Left lobe of liver (tissue), 2 donors: ENCODE measurements around the gene SLC17A4. TPM values are rescaled to one million over a fixed set of nuclear protein-coding genes. Genes with fewer than 3 reads are reported as not detected.
"Not testable (repeated sequence)": the region's sequence is repeated elsewhere in the genome, so short reads cannot be mapped to it uniquely, and the experiment has no call there.

Experiments used
- ATAC-seq: fragments of 200-7000 bp; cut with Tn5 transposase; one replicate; pipeline ENCODE4 v1.9.1; 2020; ENCODE audit warnings: mild to moderate bottlenecking, moderate library complexity
- DNase-seq: peaks from one replicate; pipeline ENCODE4 v3.0.0-alpha.2; 2020; ENCODE audit warnings: low spot score
- total RNA-seq: library from RNA; stranded (reverse); gene quantifications from one replicate; pipeline ENCODE4 v1.2.1, GENCODE V29; 2021
- donor health status: DM: no; HTN: no; CAD: no; lungs with moderate emphysema.
- donor health status: DM: no; HTN: yes; CAD: no.

Gene SLC17A4
- total RNA-seq, 1 donor from 2014 or later = 19.2 TPM

GRCh38 chr6:25748601-25749517, 5.7 kb upstream of the SLC17A4 start:
- ATAC-seq, DNase-seq: not testable (repeated sequence)

GRCh38 chr6:25749837-25750236, 4.7 kb upstream of the SLC17A4 start:
- no peak for ATAC-seq
- DNase-seq = no peak

GRCh38 chr6:25750906-25751305, 3.6 kb upstream of the SLC17A4 start:
- DNase-seq (no peak), ATAC-seq (no peak)

GRCh38 chr6:25753079-25753478, 1.5 kb upstream of the SLC17A4 start:
- DNase-seq = no peak
- ATAC-seq = no peak

- ATAC-seq (no peak), DNase-seq (no peak)
Measured at GRCh38 chr6:25755483-25755882, 941 bp downstream of the SLC17A4 start.

GRCh38 chr6:25756382-25757363, 2.1 kb downstream of the SLC17A4 start:
- DNase-seq = peak; percentile 52
- ATAC-seq = peak; percentile 81

GRCh38 chr6:25757936-25758642, 3.5 kb downstream of the SLC17A4 start:
- peak; percentile 36 for ATAC-seq

GRCh38 chr6:25764611-25765010, 10.1 kb downstream of the SLC17A4 start:
- ATAC-seq = no peak
- no peak for DNase-seq

More at GRCh38 chr6:25757936-25758642, 3.5 kb downstream of the SLC17A4 start:
- peak; percentile 47 for DNase-seq

- DNase-seq (no peak), ATAC-seq (no peak)
Measured at GRCh38 chr6:25768566-25768965, 14.0 kb downstream of the SLC17A4 start.

GRCh38 chr6:25769983-25770382, 15.4 kb downstream of the SLC17A4 start:
- DNase-seq = no peak
- ATAC-seq = peak; percentile 53

- ATAC-seq (no peak), DNase-seq (no peak)
Measured at GRCh38 chr6:25774120-25774715, 19.7 kb downstream of the SLC17A4 start.

- DNase-seq = no peak
- no peak for ATAC-seq
Measured at GRCh38 chr6:25777031-25777430, 22.5 kb downstream of the SLC17A4 start.

GRCh38 chr6:25777856-25778649, 23.5 kb downstream of the SLC17A4 start:
- DNase-seq (no peak), ATAC-seq (no peak)

GRCh38 chr6:25781134-25781533, 26.6 kb downstream of the SLC17A4 start:
- DNase-seq (no peak), ATAC-seq (no peak)

GRCh38 chr6:25787428-25787827, 32.9 kb downstream of the SLC17A4 start:
- no peak for DNase-seq
- no peak for ATAC-seq

GRCh38 chr6:25788305-25788922, 33.9 kb downstream of the SLC17A4 start:
- DNase-seq = peak; percentile 72
- ATAC-seq = peak; percentile 99

- DNase-seq (no peak), ATAC-seq (no peak)
Measured at GRCh38 chr6:25789475-25789874, 34.9 kb downstream of the SLC17A4 start.

- ATAC-seq (no peak), DNase-seq (no peak)
Measured at GRCh38 chr6:25792016-25792415, 37.5 kb downstream of the SLC17A4 start.

GRCh38 chr6:25793970-25794369, 39.4 kb downstream of the SLC17A4 start:
- DNase-seq = no peak

More at GRCh38 chr6:25793970-25794369, 39.4 kb downstream of the SLC17A4 start:
- ATAC-seq = no peak
